Stimulated activated naive CD8-positive, alpha-beta T cell treated with anti-CD3 and anti-CD28 coated beads, Interleukin-15, amount 100 ng/mL, for 72 hours (primary cell): ENCODE measurements around the gene MYBPC1.
"Not testable (repeated sequence)": the region's sequence is repeated elsewhere in the genome, so short reads cannot be mapped to it uniquely, and the experiment has no call there.

ENCODE experiments used
- ATAC-seq: fragments of 150-1000 bp; cut with Tn5 transposase; 2 replicates; pipeline ENCODE4 v1.10.0; 2021; ENCODE audit warnings: mild to moderate bottlenecking, moderate library complexity
- DNase-seq, 2 donors: peaks; one replicate each; pipeline ENCODE4 v3.0.0; 2021 to 2022
- H3K27ac Mint-ChIP-seq, 2 donors: one replicate each; pipeline ENCODE4 v1.8.0; 2022; ENCODE audit warnings: mild to moderate bottlenecking in 2 of 2, mixed read lengths in 2 of 2, moderate library complexity in 2 of 2
- H3K27me3 Mint-ChIP-seq: one replicate; pipeline ENCODE4 v1.8.0; 2022; ENCODE audit warnings: mixed read lengths
- H3K4me1 Mint-ChIP-seq: one replicate; pipeline ENCODE4 v1.8.0; 2022; ENCODE audit warnings: mild to moderate bottlenecking, mixed read lengths
- H3K4me3 Mint-ChIP-seq, 2 donors: one replicate each; pipeline ENCODE4 v1.8.0; 2022; ENCODE audit warnings: mild to moderate bottlenecking in 2 of 2, mixed read lengths in 2 of 2, moderate library complexity in 1 of 2
- H3K9me3 Mint-ChIP-seq, 2 donors: one replicate each; pipeline ENCODE4 v1.8.0; 2022; ENCODE audit warnings: mixed read lengths in 2 of 2

MYBPC1 gene

DNA sequence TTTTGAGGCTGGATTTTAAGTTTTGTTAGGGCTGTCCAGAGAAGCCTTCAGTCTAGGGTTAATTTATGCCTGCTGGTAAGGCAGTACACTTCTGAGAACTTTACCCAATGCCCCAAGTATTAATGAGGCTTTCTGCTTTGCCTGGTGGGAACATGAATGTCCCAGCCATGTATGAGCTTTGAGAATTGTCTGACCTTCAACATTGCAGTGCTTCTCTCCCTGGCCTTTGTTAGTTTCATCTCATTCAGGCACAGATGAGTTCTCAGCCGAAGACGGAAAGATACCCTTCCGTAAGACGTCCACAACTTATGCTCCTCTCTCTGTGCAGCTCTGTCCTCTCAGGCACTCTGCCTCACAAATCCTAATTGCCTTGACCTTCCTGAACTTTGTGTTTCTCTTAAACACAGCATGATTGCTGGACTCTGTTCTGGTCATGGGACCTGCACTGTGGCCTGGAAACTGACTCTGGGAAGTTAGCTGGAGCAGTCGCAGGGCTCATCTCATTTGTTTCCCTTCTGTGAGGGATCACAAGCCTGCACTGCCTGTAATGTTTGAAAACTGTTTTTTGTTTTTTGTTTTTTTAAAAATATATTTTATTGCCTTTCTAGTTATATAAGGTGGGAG is 118.4 kb downstream of the MYBPC1 start:
- Mint-ChIP-seq H3K4me1 (peaks cover 17% of the 10 kb centered on the region), H3K4me3 (no peak overlapping the region), H3K9me3 (no peaks in the 10 kb centered on the region), H3K27me3 (no peaks in the 10 kb centered on the region), H3K27ac (no peak overlapping the region)
- DNase-seq (no peak), ATAC-seq (no peak)

DNA sequence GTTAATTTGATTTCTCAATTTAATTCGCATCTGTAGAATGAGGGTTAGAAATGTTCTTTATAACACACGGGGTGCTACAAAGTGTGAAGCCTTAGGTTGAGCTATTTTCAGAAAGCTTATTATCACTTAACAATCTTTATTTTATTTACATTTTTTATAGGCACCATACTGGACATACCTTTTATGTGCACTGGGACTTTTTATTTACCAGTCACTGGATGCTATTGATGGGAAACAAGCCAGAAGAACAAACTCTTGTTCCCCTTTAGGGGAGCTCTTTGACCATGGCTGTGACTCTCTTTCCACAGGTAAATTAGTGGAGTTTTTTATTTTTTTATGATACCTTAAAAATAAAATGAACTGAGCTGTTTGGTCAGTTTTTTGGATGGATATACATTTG is 119.2 kb downstream of the MYBPC1 start:
- Mint-ChIP-seq H3K9me3 (no peaks in the 10 kb centered on the region), H3K4me3 (no peak overlapping the region), H3K4me1 (peaks cover 17% of the 10 kb centered on the region), H3K27me3 (no peaks in the 10 kb centered on the region), H3K27ac (no peak overlapping the region)
- DNase-seq: no peak
- ATAC-seq: no peak

DNA sequence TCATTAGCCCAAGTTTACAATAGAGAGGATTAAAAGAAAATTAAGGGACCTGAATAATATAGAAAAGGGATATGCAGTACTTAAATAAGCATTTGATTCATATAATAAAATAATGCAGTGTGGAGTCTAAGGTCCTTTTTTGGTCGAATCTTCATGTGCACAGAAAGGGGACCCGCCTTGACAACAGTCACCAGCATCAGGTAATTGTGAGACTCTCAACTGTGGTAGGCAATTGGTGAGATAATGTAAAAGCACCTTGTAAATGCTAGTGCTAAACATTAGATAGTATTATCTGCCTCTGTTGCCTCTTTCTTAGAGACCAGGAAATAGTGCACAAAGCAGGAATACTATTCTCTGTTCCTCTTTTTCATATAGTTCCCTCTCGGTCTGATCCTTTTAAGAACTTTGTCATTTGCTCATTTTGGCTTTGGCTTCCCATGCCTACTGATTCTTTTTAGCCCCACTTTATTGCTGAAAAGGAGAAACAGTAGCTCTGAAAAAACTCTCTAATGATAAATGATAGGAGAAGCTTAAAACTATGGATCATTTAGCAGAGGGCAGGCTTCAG is 120.2 kb downstream of the MYBPC1 start:
- H3K27ac Mint-ChIP-seq: no peak overlapping the region
- ATAC-seq: no peak
- H3K27me3 Mint-ChIP-seq: no peaks in the 10 kb centered on the region
- H3K4me1 Mint-ChIP-seq: peaks cover 7% of the 10 kb centered on the region
- H3K9me3 Mint-ChIP-seq: no peaks in the 10 kb centered on the region
- no peak overlapping the region for H3K4me3 Mint-ChIP-seq
- no peak for DNase-seq

DNA sequence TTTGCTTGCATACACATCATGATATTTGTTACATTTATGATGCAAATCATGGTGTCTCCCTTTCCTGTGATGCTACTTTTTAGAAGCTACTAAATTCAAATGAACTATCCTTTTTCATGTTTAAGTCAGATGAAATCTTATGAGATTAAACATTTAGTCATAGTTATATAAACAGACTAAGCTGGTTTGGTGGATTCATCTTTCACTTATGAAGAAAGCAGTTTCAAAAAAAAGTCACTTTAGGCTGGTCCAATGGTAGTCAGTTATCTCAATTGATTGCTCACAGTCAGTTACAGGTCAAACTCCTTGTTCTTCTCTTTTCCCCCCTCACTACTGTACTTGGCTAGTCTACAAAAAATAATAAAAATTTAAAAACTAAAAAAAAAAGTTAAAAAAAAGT is 124.8 kb downstream of the MYBPC1 start:
- H3K4me3 Mint-ChIP-seq: no peak overlapping the region
- no peaks in the 10 kb centered on the region for H3K27me3 Mint-ChIP-seq
- ATAC-seq (no peak), DNase-seq (no peak)
- H3K27ac Mint-ChIP-seq: no peak overlapping the region
- H3K4me1 Mint-ChIP-seq: peaks cover 4% of the 10 kb centered on the region
- no peaks in the 10 kb centered on the region for H3K9me3 Mint-ChIP-seq

DNA sequence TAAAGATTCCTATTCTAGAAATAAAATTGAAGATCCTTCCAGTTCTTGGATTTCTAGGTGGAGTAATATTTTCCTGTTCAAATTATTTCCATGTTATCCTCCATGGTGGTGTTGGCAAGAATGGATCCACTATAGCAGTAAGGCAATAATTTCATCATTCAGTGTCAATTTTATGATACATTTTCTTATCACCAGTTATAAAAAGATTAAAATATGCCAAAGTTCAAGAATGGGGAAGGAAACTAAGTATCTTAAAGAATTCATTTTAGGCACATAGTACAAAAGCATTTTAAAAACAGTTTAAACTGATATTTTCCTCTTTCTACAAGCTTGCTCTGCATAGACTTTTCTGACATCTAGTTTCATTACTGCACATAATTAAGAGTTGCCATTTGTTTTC is 125.3 kb downstream of the MYBPC1 start:
- peaks cover 4% of the 10 kb centered on the region for H3K4me1 Mint-ChIP-seq
- no peak overlapping the region for H3K4me3 Mint-ChIP-seq
- no peaks in the 10 kb centered on the region for H3K9me3 Mint-ChIP-seq
- no peaks in the 10 kb centered on the region for H3K27me3 Mint-ChIP-seq
- H3K27ac Mint-ChIP-seq: peak overlapping the region in 1 of 2 donors; percentile 36
- DNase-seq (no peak), ATAC-seq (no peak)

DNA sequence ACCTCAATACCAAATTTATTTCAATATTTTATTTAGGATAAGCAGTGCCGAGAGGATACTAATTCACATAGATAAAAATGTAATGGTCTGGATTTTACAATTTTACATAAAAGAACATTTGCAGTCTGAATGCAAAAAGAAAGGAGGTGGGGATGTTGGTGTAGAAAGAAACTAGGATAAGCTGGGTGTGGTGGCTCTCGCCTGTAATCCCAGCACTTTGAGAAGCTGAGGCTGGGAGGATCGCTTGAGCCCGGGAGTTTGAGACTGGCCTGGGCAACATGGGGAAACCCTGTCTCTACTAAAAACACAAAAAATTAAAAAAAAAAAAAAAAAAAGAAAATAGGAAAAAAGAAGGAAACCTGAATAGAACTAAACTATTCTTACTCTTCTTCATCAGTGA is 127.6 kb downstream of the MYBPC1 start:
- Mint-ChIP-seq H3K27ac (no peak overlapping the region), H3K27me3 (no peaks in the 10 kb centered on the region), H3K4me3 (no peak overlapping the region), H3K4me1 (peaks cover 4% of the 10 kb centered on the region), H3K9me3 (no peaks in the 10 kb centered on the region)
- DNase-seq (no peak), ATAC-seq (no peak)

DNA sequence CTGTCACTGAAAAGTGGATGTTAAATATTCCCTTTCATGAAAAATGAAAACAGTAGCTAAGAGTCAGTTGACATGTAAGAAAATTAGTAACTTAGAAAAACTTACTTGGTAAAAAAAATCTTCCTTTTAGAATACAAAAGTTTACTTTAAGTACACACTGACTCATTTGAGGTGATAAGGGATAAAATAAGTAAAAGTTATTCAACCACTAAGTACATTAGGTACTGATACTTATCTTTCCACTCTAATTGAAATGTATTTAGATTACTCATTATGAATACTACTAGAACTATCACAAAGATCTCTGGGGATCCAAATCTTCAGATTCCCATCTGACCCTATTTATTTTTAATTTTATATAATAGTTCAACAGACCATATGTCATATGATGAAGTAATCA is 132.3 kb downstream of the MYBPC1 start:
- Mint-ChIP-seq H3K4me1 (no peaks in the 10 kb centered on the region), H3K9me3 (no peaks in the 10 kb centered on the region), H3K27ac (no peak overlapping the region), H3K4me3 (no peak overlapping the region), H3K27me3 (no peaks in the 10 kb centered on the region)
- ATAC-seq: no peak
- DNase-seq: no peak

DNA sequence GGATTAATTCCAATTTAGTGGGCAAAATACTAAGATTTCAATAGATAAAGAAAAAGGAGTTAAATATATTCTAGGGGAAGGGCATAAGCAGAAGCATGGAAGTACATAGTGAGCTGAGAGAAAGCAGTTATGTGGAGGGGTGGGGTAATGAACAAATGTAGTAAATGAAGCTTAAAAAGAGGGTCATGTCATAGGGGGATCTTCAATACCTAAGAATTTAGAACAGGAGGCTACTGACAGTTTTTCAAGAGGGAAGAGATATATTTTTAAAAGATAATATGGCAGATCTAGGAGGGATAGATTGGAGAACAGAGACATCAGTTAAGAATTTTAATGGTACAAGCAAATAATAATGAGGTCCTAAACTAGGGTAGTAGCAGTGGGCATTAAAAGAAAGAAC is 135.1 kb downstream of the MYBPC1 start:
- Mint-ChIP-seq H3K27ac (peak overlapping the region in 1 of 2 donors; percentile 60), H3K27me3 (no peaks in the 10 kb centered on the region), H3K9me3 (no peaks in the 10 kb centered on the region), H3K4me1 (no peaks in the 10 kb centered on the region), H3K4me3 (no peak overlapping the region)
- ATAC-seq: no peak
- DNase-seq: no peak

DNA sequence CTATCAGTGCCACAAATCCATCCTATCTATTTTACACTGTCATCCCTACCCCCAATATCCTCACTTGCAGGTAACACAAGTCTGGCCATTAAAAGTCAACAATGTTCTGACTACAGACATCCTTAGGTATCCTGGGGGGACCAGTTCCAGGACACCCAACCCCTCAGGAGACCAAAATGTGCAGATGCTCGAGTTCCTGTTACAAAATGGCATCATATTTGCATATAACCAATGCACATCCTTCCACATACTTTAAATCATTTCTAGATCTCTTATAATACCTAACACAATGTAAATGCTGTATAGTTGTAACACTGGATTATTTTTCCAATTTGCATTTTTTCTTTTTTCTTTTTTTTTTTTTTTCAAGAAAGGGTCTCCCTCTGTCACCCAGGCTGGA is 137.5 kb downstream of the MYBPC1 start:
- no peak for ATAC-seq
- no peak for DNase-seq
- peak overlapping the region; percentile 26 to 75 for H3K27ac Mint-ChIP-seq
- no peaks in the 10 kb centered on the region for H3K4me1 Mint-ChIP-seq
- no peaks in the 10 kb centered on the region for H3K27me3 Mint-ChIP-seq
- H3K9me3 Mint-ChIP-seq: no peaks in the 10 kb centered on the region
- no peak overlapping the region for H3K4me3 Mint-ChIP-seq

DNA sequence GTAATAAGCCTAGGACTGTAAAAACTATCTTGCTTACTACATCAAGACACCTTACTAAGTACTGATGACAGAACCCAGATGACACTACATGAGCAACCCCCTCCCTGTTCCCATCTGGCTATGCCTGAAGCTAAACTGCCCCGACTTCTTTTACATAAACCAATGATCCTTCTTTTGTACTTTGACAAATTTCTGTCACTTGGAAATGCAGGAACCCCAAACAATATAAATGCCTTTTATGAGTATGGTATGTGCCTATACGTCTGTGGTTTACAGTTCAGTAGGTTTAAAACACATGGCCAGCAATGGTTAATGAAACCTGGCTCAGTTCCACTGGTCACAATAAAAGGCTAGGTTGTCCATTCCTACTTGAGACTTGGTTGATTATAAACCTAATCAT is 138.4 kb downstream of the MYBPC1 start:
- H3K9me3 Mint-ChIP-seq: no peaks in the 10 kb centered on the region
- H3K27me3 Mint-ChIP-seq: no peaks in the 10 kb centered on the region
- ATAC-seq (no peak), DNase-seq (no peak)
- H3K4me3 Mint-ChIP-seq: no peak overlapping the region
- H3K27ac Mint-ChIP-seq: peak overlapping the region in 1 of 2 donors; percentile 75
- no peaks in the 10 kb centered on the region for H3K4me1 Mint-ChIP-seq

DNA sequence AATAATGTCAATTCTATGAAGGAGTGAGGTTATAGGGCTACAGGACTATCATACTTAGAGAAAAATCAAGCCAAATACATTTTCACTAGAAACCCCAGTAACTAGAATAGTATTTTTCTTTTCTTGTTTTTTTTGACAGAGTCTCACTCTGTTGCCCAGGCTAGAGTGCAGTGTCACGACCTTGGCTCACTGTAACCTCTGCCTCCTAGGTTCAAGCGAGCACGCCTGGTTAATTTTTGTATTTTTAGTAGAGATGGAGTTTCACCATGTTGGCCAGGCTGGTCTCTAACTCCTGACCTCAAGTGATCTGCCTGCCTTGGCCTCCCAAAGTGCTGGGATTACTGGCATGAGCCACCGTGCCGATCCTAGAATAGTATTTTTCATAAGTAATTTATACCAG is 139.7 kb downstream of the MYBPC1 start:
- H3K4me1 Mint-ChIP-seq, H3K9me3 Mint-ChIP-seq, H3K27ac Mint-ChIP-seq, H3K27me3 Mint-ChIP-seq, H3K4me3 Mint-ChIP-seq, ATAC-seq, DNase-seq: not testable (repeated sequence)
